ENCODE measurements around the gene ZMYM2.
"Not testable (repeated sequence)": the region's sequence is repeated elsewhere in the genome, so short reads cannot be mapped to it uniquely, and the experiment has no call there.

Gene ZMYM2

GRCh38 chr13:19962894-19963293 is 4.4 kb downstream of the ZMYM2 start:
- no peak for ATAC-seq
- H3K4me3 Mint-ChIP-seq = no peak overlapping the region
- peaks cover 35% of the 10 kb centered on the region for H3K4me1 Mint-ChIP-seq
- no peaks in the 10 kb centered on the region for H3K9me3 Mint-ChIP-seq
- H3K36me3 Mint-ChIP-seq = peaks cover 15% of the 10 kb centered on the region
- no peak overlapping the region for H3K27ac Mint-ChIP-seq
- no peaks in the 10 kb centered on the region for H3K27me3 Mint-ChIP-seq

GRCh38 chr13:19967621-19968020 is 9.1 kb downstream of the ZMYM2 start:
- Mint-ChIP-seq H3K27ac (no peak overlapping the region), H3K4me3 (no peak overlapping the region), H3K4me1 (peaks cover 7% of the 10 kb centered on the region), H3K27me3 (no peaks in the 10 kb centered on the region), H3K36me3 (peaks cover 16% of the 10 kb centered on the region), H3K9me3 (no peaks in the 10 kb centered on the region)
- peak; percentile 20 for ATAC-seq

GRCh38 chr13:19974498-19975009 is 16.0 kb downstream of the ZMYM2 start:
- not testable (repeated sequence) for H3K27me3 Mint-ChIP-seq, ATAC-seq, H3K27ac Mint-ChIP-seq, H3K4me3 Mint-ChIP-seq
- H3K36me3 Mint-ChIP-seq = peaks cover 59% of the 10 kb centered on the region
- H3K4me1 Mint-ChIP-seq = peaks cover 13% of the 10 kb centered on the region
- peaks cover 15% of the 10 kb centered on the region for H3K9me3 Mint-ChIP-seq

DNA sequence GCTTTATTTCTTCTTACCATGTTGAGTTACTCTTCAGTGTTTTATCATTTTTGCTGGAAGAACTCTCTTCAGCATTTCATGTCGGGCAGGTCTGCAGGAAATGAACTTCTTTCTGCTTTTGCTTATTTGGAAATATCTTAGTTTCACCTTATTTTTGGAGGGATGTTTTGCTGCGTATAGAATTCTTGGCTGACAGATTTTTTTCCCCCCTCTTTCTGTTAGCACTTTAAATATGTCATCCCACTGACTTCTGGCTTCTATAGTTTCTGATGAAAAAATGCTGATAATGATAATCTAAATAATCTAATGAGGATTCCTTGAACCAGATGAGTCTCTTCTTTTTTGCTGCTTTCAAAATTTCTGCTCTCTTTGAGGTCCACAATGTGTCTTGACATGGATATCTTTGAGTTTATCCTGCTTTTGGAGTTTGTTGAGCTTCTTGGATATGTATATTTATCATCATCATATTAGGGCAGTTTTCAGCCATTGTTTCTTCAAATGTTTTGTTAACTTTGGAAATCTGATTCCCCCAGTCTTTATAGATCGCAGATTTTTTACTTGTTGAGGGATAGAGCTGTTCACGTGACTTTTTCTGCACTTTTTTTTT is 20.4 kb downstream of the ZMYM2 start:
- Mint-ChIP-seq H3K4me1 (peaks cover 43% of the 10 kb centered on the region), H3K4me3 (no peak overlapping the region), H3K36me3 (peaks cover 72% of the 10 kb centered on the region), H3K9me3 (peaks cover 15% of the 10 kb centered on the region), H3K27me3 (no peaks in the 10 kb centered on the region), H3K27ac (no peak overlapping the region)
- ATAC-seq = no peak

GRCh38 chr13:19981685-19982238 is 23.2 kb downstream of the ZMYM2 start:
- peaks cover 46% of the 10 kb centered on the region for H3K4me1 Mint-ChIP-seq
- peaks cover 10% of the 10 kb centered on the region for H3K9me3 Mint-ChIP-seq
- no peaks in the 10 kb centered on the region for H3K27me3 Mint-ChIP-seq
- no peak overlapping the region for H3K4me3 Mint-ChIP-seq
- H3K36me3 Mint-ChIP-seq = peaks cover 45% of the 10 kb centered on the region
- ATAC-seq = no peak
- no peak overlapping the region for H3K27ac Mint-ChIP-seq

DNA sequence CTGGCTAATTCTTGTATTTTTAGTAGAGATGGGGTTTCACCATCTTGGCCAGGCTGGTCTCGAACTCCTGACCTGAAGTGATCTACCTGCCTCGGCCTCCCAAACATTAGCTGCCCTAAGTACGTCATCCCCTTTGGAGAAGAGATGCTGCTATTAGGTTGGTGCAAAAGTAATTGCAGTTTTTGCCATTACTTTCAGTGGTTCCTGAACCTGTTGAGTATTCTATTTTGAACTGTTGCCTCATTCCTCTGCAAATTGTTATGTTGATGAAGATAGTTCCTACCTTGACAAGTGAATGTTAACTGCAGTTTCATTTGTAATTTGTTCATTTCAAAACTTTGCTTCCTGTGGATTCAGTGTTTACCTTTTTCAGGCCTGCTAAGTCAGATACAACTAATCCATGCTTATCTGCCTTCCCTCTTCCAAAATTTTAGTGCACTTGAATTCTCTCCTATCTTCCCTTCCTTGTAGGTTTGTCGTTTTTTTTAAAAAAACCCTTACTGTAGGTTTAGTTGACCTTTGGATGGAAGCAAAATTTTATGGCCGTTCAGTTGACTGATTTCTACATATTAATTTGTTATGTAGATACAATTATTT is 24.0 kb downstream of the ZMYM2 start:
- peaks cover 37% of the 10 kb centered on the region for H3K36me3 Mint-ChIP-seq

GRCh38 chr13:19984430-19985218 is 26.1 kb downstream of the ZMYM2 start:
- Mint-ChIP-seq H3K4me3 (no peak overlapping the region), H3K9me3 (no peaks in the 10 kb centered on the region), H3K27me3 (no peaks in the 10 kb centered on the region), H3K36me3 (peaks cover 21% of the 10 kb centered on the region), H3K27ac (peak overlapping the region; percentile 27), H3K4me1 (peaks cover 46% of the 10 kb centered on the region)
- ATAC-seq = peak; percentile 74

More for the DNA sequence above, 24.0 kb downstream of the ZMYM2 start:
- H3K4me3 Mint-ChIP-seq = no peak overlapping the region
- no peak overlapping the region for H3K27ac Mint-ChIP-seq
- H3K27me3 Mint-ChIP-seq = no peaks in the 10 kb centered on the region
- peaks cover 10% of the 10 kb centered on the region for H3K9me3 Mint-ChIP-seq
- ATAC-seq = no peak
- H3K4me1 Mint-ChIP-seq = peaks cover 44% of the 10 kb centered on the region

DNA sequence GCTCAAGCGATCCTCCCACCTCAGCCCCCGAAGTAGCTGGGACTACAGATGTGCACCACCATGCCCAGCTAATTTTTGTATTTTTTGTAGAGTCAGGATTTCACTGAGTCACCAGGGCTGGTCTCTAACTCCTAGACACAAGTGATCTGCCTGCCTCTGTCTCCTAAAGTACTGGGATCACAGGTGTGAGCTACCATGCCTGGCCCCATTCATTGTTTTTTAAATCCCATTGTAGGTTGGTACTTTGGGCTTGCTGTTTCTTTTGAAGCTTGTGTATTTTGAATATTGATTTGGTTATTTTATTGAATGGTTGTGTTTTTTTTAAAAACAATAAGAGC is 26.7 kb downstream of the ZMYM2 start:
- no peak overlapping the region for H3K4me3 Mint-ChIP-seq
- no peaks in the 10 kb centered on the region for H3K27me3 Mint-ChIP-seq
- H3K36me3 Mint-ChIP-seq = peaks cover 23% of the 10 kb centered on the region
- peak overlapping the region; percentile 27 for H3K27ac Mint-ChIP-seq
- no peak for ATAC-seq
- H3K9me3 Mint-ChIP-seq = no peaks in the 10 kb centered on the region
- peaks cover 50% of the 10 kb centered on the region for H3K4me1 Mint-ChIP-seq

- peaks cover 30% of the 10 kb centered on the region for H3K36me3 Mint-ChIP-seq
- ATAC-seq = no peak
- H3K4me1 Mint-ChIP-seq = peaks cover 24% of the 10 kb centered on the region
- H3K4me3 Mint-ChIP-seq = no peak overlapping the region
- no peak overlapping the region for H3K27ac Mint-ChIP-seq
- peaks cover 3% of the 10 kb centered on the region for H3K9me3 Mint-ChIP-seq
- no peaks in the 10 kb centered on the region for H3K27me3 Mint-ChIP-seq
Measured at GRCh38 chr13:19991531-19991930, 33.0 kb downstream of the ZMYM2 start.

DNA sequence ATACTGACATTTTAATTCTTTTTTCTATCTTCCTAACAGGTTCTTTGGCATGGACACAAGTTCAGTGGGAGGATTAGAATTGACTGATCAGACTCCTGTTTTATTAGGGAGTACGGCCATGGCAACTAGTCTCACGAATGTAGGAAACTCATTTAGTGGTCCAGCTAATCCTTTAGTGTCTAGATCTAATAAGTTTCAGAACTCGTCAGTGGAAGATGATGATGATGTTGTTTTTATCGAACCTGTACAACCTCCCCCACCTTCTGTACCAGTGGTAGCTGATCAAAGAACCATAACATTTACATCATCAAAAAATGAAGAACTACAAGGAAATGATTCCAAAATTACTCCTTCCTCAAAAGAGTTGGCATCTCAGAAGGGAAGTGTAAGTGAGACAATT is 34.5 kb downstream of the ZMYM2 start:
- H3K4me3 Mint-ChIP-seq = no peak overlapping the region
- ATAC-seq = no peak
- H3K4me1 Mint-ChIP-seq = peaks cover 33% of the 10 kb centered on the region
- peaks cover 3% of the 10 kb centered on the region for H3K9me3 Mint-ChIP-seq
- no peaks in the 10 kb centered on the region for H3K27me3 Mint-ChIP-seq
- H3K27ac Mint-ChIP-seq = no peak overlapping the region
- H3K36me3 Mint-ChIP-seq = peaks cover 41% of the 10 kb centered on the region

DNA sequence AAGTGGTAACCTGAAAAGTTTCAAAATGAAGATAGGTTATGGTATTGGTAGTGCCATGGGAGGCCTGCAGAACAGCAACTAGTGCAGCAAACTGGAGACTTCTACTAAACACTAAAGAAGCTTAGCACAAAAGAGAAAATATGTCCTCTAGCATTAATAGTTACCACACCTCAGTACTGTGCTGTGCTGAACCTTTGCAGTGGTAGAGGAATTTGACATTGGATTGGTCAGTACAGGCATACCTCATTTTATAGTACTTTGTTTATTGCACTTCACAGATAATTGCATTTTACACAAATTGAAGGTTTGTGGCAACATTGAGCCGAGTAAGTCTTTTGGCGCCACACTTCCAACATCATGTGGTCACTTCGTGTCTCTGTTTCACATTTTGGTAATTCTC is 40.4 kb downstream of the ZMYM2 start:
- Mint-ChIP-seq H3K4me3 (no peak overlapping the region), H3K4me1 (peaks cover 34% of the 10 kb centered on the region), H3K27me3 (no peaks in the 10 kb centered on the region), H3K9me3 (peaks cover 3% of the 10 kb centered on the region), H3K36me3 (peaks cover 44% of the 10 kb centered on the region), H3K27ac (no peak overlapping the region)
- no peak for ATAC-seq

- H3K4me1 Mint-ChIP-seq = peaks cover 34% of the 10 kb centered on the region
- no peak overlapping the region for H3K4me3 Mint-ChIP-seq
- peaks cover 3% of the 10 kb centered on the region for H3K9me3 Mint-ChIP-seq
- peaks cover 44% of the 10 kb centered on the region for H3K36me3 Mint-ChIP-seq
- no peaks in the 10 kb centered on the region for H3K27me3 Mint-ChIP-seq
- no peak for ATAC-seq
- H3K27ac Mint-ChIP-seq = no peak overlapping the region
Measured at GRCh38 chr13:20000062-20000552, 41.6 kb downstream of the ZMYM2 start.

DNA sequence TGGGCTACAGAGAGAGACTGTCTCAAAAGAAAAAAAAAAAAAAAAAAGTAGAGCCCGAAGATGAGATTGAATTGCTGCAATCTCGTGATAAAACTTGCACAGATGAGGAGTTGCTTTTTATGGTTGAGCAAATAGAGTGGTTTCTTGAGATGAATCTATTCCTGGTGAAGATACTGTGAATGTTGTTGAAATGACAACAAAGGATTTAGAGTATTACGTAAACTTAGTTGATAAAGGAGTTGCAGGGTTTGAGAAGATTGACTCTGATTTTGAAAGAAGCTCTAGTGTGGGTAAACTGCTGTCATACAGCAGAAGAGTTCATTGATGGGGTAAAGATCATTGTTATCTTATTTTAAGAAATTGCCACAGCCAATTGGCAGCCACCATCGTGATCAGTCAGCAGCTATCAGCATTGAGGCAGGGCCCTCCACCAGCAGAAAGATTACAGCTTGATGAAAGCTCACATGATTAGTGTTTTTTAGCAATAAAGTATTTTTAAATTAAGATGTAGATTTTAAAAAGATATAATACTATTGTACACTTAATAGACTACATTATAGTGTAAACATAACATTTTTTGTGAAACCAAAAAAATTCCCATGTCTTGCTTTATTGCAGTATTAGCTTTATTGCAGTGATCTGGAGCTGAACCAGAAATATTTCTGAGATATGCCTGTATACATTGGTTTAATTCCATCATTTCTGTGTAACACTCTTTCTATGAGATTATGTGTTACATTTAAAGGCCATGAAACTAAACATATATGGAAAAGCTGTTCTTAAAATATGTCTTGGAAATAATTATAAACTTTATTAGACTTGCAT is 43.1 kb downstream of the ZMYM2 start:
- Mint-ChIP-seq H3K36me3 (peaks cover 43% of the 10 kb centered on the region), H3K27ac (no peak overlapping the region), H3K27me3 (no peaks in the 10 kb centered on the region), H3K4me1 (peaks cover 25% of the 10 kb centered on the region), H3K9me3 (no peaks in the 10 kb centered on the region), H3K4me3 (no peak overlapping the region)
- no peak for ATAC-seq

DNA sequence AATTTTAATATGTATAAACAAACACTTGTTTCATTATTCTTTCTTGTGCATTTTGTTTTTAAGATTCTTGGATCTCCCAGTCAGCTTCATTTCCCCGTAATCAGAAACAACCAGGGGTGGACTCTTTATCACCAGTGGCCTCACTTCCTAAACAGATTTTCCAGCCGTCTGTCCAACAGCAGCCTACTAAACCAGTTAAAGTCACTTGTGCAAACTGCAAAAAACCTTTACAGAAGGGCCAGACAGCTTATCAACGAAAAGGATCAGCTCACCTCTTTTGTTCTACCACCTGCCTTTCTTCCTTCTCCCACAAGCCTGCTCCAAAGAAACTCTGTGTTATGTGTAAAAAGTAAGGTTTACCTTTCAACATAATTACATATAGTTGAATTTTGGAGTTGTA is 44.3 kb downstream of the ZMYM2 start:
- Mint-ChIP-seq H3K9me3 (no peaks in the 10 kb centered on the region), H3K27me3 (no peaks in the 10 kb centered on the region), H3K4me1 (peaks cover 16% of the 10 kb centered on the region), H3K4me3 (no peak overlapping the region), H3K36me3 (peaks cover 38% of the 10 kb centered on the region), H3K27ac (no peak overlapping the region)
- no peak for ATAC-seq

- Mint-ChIP-seq H3K36me3 (peaks cover 54% of the 10 kb centered on the region), H3K9me3 (no peaks in the 10 kb centered on the region), H3K27me3 (no peaks in the 10 kb centered on the region), H3K4me1 (peaks cover 4% of the 10 kb centered on the region), H3K4me3 (no peak overlapping the region), H3K27ac (no peak overlapping the region)
- ATAC-seq = no peak
Measured at GRCh38 chr13:20006206-20006605, 47.7 kb downstream of the ZMYM2 start.
